ENCODE data around the gene ADGRB2. TPM values are rescaled to one million over a fixed set of nuclear protein-coding genes. Genes with fewer than 3 reads are reported as not detected.

The ADGRB2 gene
- total RNA-seq, 1 experiment from 2014 or later, result 1.5 TPM

GRCh38 chr1:31717341-31717740 is 46.8 kb downstream of the ADGRB2 start:
- no peak for DNase-seq (ENCODE audit: unreplicated experiment)
- Mint-ChIP-seq H3K4me1 (ENCODE audit: insufficient read depth, unreplicated experiment) (peaks cover 27% of the 10 kb centered on the region), H3K36me3 (ENCODE audit: insufficient read depth, unreplicated experiment) (no peaks in the 10 kb centered on the region), H3K27me3 (ENCODE audit: insufficient read depth, unreplicated experiment) (peaks cover 21% of the 10 kb centered on the region), H3K9me3 (ENCODE audit: unreplicated experiment) (no peaks in the 10 kb centered on the region), H3K27ac (ENCODE audit: low read depth, unreplicated experiment) (no peak overlapping the region), H3K4me3 (ENCODE audit: unreplicated experiment) (no peak overlapping the region)
- TF ChIP-seq CTCF (IDR thresholded peaks at IDR 0.05; ENCODE audit: unreplicated experiment), result no peak
- CTCF ChIA-PET, result interaction anchor here (0.6 to 3.3 kb wide), 14 partner anchors 15 to 250 kb away, joined by 3 to 16 read pairs (median 4); partner anchors contain the start of gene PEF1
- intact Hi-C loops (cut with micrococcal nuclease), result no loop called here
- BruUV-seq (replicated peaks), result no TSS peak
- POLR2A ChIA-PET, result interaction anchor here (0.8 to 2.7 kb wide), 8 partner anchors 8 to 168 kb away, joined by 3 to 25 read pairs (median 10); partner anchors contain the start of gene COL16A1

- H3K4me1 Mint-ChIP-seq (ENCODE audit: insufficient read depth, unreplicated experiment), result peaks cover 32% of the 10 kb centered on the region
- no TSS peak for BruUV-seq (replicated peaks)
- H3K36me3 Mint-ChIP-seq (ENCODE audit: insufficient read depth, unreplicated experiment), result no peaks in the 10 kb centered on the region
- ChIA-PET CTCF (interaction anchor here (0.5 to 3.3 kb wide), 8 partner anchors 10 to 695 kb away, joined by 3 to 16 read pairs (median 5); partner anchors contain the start of gene COL16A1), POLR2A (interaction anchor here (0.6 to 2.7 kb wide), 5 partner anchors 10 to 78 kb away, joined by 3 to 25 read pairs (median 11); partner anchors contain the start of gene PEF1)
- H3K4me3 Mint-ChIP-seq (ENCODE audit: unreplicated experiment), result no peak overlapping the region
- no peaks in the 10 kb centered on the region for H3K9me3 Mint-ChIP-seq (ENCODE audit: unreplicated experiment)
- no peak for DNase-seq (ENCODE audit: unreplicated experiment)
- peaks cover 13% of the 10 kb centered on the region for H3K27me3 Mint-ChIP-seq (ENCODE audit: insufficient read depth, unreplicated experiment)
- no peak for TF ChIP-seq CTCF (IDR thresholded peaks at IDR 0.05; ENCODE audit: unreplicated experiment)
- intact Hi-C loops (cut with micrococcal nuclease), result no loop called here
- no peak overlapping the region for H3K27ac Mint-ChIP-seq (ENCODE audit: low read depth, unreplicated experiment)
These were observed 48.3 kb downstream of the ADGRB2 start for GRCh38 chr1:31715873-31716220.

GRCh38 chr1:31715087-31715872 is 48.9 kb downstream of the ADGRB2 start:
- H3K4me3 Mint-ChIP-seq (ENCODE audit: unreplicated experiment), result no peak overlapping the region
- H3K36me3 Mint-ChIP-seq (ENCODE audit: insufficient read depth, unreplicated experiment), result no peaks in the 10 kb centered on the region
- H3K9me3 Mint-ChIP-seq (ENCODE audit: unreplicated experiment), result no peaks in the 10 kb centered on the region
- H3K27ac Mint-ChIP-seq (ENCODE audit: low read depth, unreplicated experiment), result no peak overlapping the region
- ChIA-PET POLR2A (interaction anchor here (0.6 to 2.5 kb wide), 2 partner anchors 14 to 70 kb away, joined by 3 to 25 read pairs; partner anchors contain the start of gene PEF1), CTCF (interaction anchor here (0.6 to 3.3 kb wide), 7 partner anchors 10 to 240 kb away, joined by 3 to 16 read pairs (median 5); partner anchors contain the start of gene COL16A1)
- intact Hi-C loops (cut with micrococcal nuclease), result no loop called here
- BruUV-seq (replicated peaks), result no TSS peak
- H3K27me3 Mint-ChIP-seq (ENCODE audit: insufficient read depth, unreplicated experiment), result peaks cover 13% of the 10 kb centered on the region
- H3K4me1 Mint-ChIP-seq (ENCODE audit: insufficient read depth, unreplicated experiment), result peaks cover 32% of the 10 kb centered on the region
- DNase-seq (ENCODE audit: unreplicated experiment), result peak; percentile 61
- TF ChIP-seq CTCF (IDR thresholded peaks at IDR 0.05; ENCODE audit: unreplicated experiment), result peak; percentile 55

- Mint-ChIP-seq H3K27ac (ENCODE audit: low read depth, unreplicated experiment) (no peak overlapping the region), H3K9me3 (ENCODE audit: unreplicated experiment) (no peaks in the 10 kb centered on the region), H3K36me3 (ENCODE audit: insufficient read depth, unreplicated experiment) (no peaks in the 10 kb centered on the region), H3K4me3 (ENCODE audit: unreplicated experiment) (no peak overlapping the region), H3K4me1 (ENCODE audit: insufficient read depth, unreplicated experiment) (peaks cover 32% of the 10 kb centered on the region), H3K27me3 (ENCODE audit: insufficient read depth, unreplicated experiment) (peaks cover 13% of the 10 kb centered on the region)
- DNase-seq (ENCODE audit: unreplicated experiment), result no peak
- intact Hi-C loops (cut with micrococcal nuclease), result no loop called here
- no TSS peak for BruUV-seq (replicated peaks)
- CTCF ChIA-PET, result interaction anchor here (0.6 to 2.1 kb wide), 4 partner anchors 9 to 341 kb away, joined by 3 to 5 read pairs (median 3); no protein-coding TSS in a partner anchor
- no peak for TF ChIP-seq CTCF (IDR thresholded peaks at IDR 0.05; ENCODE audit: unreplicated experiment)
- POLR2A ChIA-PET, result interaction anchor here (3.3 kb wide), 1 partner anchor 12 kb away, joined by 32 read pairs; the partner anchor contains the start of gene COL16A1
These were observed 49.6 kb downstream of the ADGRB2 start for GRCh38 chr1:31714442-31715086.
